Renal cortex interstitium (tissue), 11 donors: ENCODE measurements around the gene ELMO1. TPM values are rescaled to one million over a fixed set of nuclear protein-coding genes. Genes with fewer than 3 reads are reported as not detected.

ENCODE experiments used
- DNase-seq, 11 donors: peaks; one replicate each; pipeline ENCODE4 v3.0.0-alpha.2; 2013; ENCODE audit warnings: low read depth in 9 of 11, low spot score in 4 of 11; ENCODE audit errors: extremely low read depth in 1 of 11
- polyA plus RNA-seq, 3 donors: library from polyadenylated mRNA; unstranded; fragments of 120-200 nt; gene quantifications; one replicate each; pipeline ENCODE4 v1.2.1, GENCODE V29; 2013; ENCODE audit not compliant: insufficient read length in 3 of 3

ELMO1 gene
- polyA plus RNA-seq, 3 donors: 9.0 to 11.8 (median 10.9) TPM

GRCh38 chr7:36811807-36812206 lies 636.9 kb downstream of the ELMO1 start:
- no peak for DNase-seq

- DNase-seq: no peak
These were observed 638.2 kb downstream of the ELMO1 start for GRCh38 chr7:36810489-36810888.

- no peak for DNase-seq
These were observed 638.6 kb downstream of the ELMO1 start for GRCh38 chr7:36810032-36810431.

- no peak for DNase-seq
These were observed 639.2 kb downstream of the ELMO1 start for GRCh38 chr7:36809510-36809909.

DNA sequence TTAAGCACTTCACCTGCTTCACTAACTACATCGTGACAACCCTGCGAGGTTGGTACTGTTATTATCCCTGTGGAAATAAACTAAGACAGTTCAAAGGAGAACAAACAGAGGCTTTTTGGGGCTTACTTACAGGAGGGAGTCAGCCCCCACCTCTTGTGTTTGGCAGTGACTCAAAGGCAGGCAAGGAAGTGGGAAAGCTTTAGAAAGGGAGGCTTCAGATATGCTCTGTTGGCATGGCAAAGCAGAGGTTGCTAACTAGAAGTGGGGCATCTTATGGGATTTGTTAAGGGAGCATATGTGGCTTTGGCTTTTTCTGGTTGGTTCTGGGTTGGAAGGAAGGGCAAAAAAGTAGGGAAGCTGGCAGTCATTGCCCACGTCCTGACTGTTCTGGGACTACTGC lies 639.6 kb downstream of the ELMO1 start:
- no peak for DNase-seq

- DNase-seq: no peak
These were observed 641.8 kb downstream of the ELMO1 start for GRCh38 chr7:36806891-36807290.

Other genes starting within 250 kb of the ELMO1 start
- gene GPR141, start 234.9 kb upstream of the ELMO1 start, polyA plus RNA-seq: under 1 TPM in 2 of 3 donors, not detected in 1; 0.27 to 0.43 TPM